ENCODE results near the gene DENND6B. TPM values are rescaled to one million over a fixed set of nuclear protein-coding genes. Genes with fewer than 3 reads are reported as not detected.
A peak's percentile ranks its signal among the peaks of the same experiment; 100 is the strongest.
"Not testable (repeated sequence)": the region's sequence is repeated elsewhere in the genome, so short reads cannot be mapped to it uniquely, and the experiment has no call there.

The DENND6B gene
- total RNA-seq, 1 donor, result 9.2 TPM

- peak in 2 of 3 donors; percentile 24 to 41 for DNase-seq (ENCODE audit: low read depth in 2 of 3, low spot score in 2 of 3)
These were observed 13.4 kb upstream of the DENND6B start for GRCh38 chr22:50339945-50340879.

- no peak for DNase-seq (ENCODE audit: low read depth in 2 of 3, low spot score in 2 of 3)
These were observed 12.1 kb upstream of the DENND6B start for GRCh38 chr22:50338860-50339462.

GRCh38 chr22:50338042-50338573, 11.3 kb upstream of the DENND6B start:
- DNase-seq (ENCODE audit: low read depth in 2 of 3, low spot score in 2 of 3), result no peak

GRCh38 chr22:50337262-50338041, 10.6 kb upstream of the DENND6B start:
- no peak for DNase-seq (ENCODE audit: low read depth in 2 of 3, low spot score in 2 of 3)

- DNase-seq (ENCODE audit: low read depth in 2 of 3, low spot score in 2 of 3), result not testable (repeated sequence)
These were observed 7.6 kb upstream of the DENND6B start for GRCh38 chr22:50334433-50334832.

- DNase-seq (ENCODE audit: low read depth in 2 of 3, low spot score in 2 of 3), result peak in 1 of 3 donors; percentile 44
These were observed 2.4 kb upstream of the DENND6B start for GRCh38 chr22:50329236-50329635.

GRCh38 chr22:50327711-50328019, 853 bp upstream of the DENND6B start:
- no peak for DNase-seq (ENCODE audit: low read depth in 2 of 3, low spot score in 2 of 3)

GRCh38 chr22:50326225-50326955, 422 bp downstream of the DENND6B start:
- no peak for DNase-seq (ENCODE audit: low read depth in 2 of 3, low spot score in 2 of 3)

GRCh38 chr22:50325444-50326224, 1.2 kb downstream of the DENND6B start:
- no peak for DNase-seq (ENCODE audit: low read depth in 2 of 3, low spot score in 2 of 3)

- DNase-seq (ENCODE audit: low read depth in 2 of 3, low spot score in 2 of 3), result no peak
These were observed 2.9 kb downstream of the DENND6B start for GRCh38 chr22:50323900-50324299.

GRCh38 chr22:50322382-50323104, 4.3 kb downstream of the DENND6B start:
- DNase-seq (ENCODE audit: low read depth in 2 of 3, low spot score in 2 of 3), result not testable (repeated sequence)

- no peak for DNase-seq (ENCODE audit: low read depth in 2 of 3, low spot score in 2 of 3)
These were observed 6.0 kb downstream of the DENND6B start for GRCh38 chr22:50320671-50321325.

GRCh38 chr22:50320116-50320515, 6.7 kb downstream of the DENND6B start:
- no peak for DNase-seq (ENCODE audit: low read depth in 2 of 3, low spot score in 2 of 3)

- DNase-seq (ENCODE audit: low read depth in 2 of 3, low spot score in 2 of 3), result no peak
These were observed 7.3 kb downstream of the DENND6B start for GRCh38 chr22:50319503-50319951.

GRCh38 chr22:50318698-50319411, 8.0 kb downstream of the DENND6B start:
- no peak for DNase-seq (ENCODE audit: low read depth in 2 of 3, low spot score in 2 of 3)

GRCh38 chr22:50318356-50318697, 8.5 kb downstream of the DENND6B start:
- DNase-seq (ENCODE audit: low read depth in 2 of 3, low spot score in 2 of 3), result no peak

- DNase-seq (ENCODE audit: low read depth in 2 of 3, low spot score in 2 of 3), result no peak
These were observed 9.1 kb downstream of the DENND6B start for GRCh38 chr22:50317674-50318073.

- no peak for DNase-seq (ENCODE audit: low read depth in 2 of 3, low spot score in 2 of 3)
These were observed 9.6 kb downstream of the DENND6B start for GRCh38 chr22:50317178-50317577.

Measured in hematopoietic multipotent progenitor cell (in vitro differentiated cells).